Ectodermal cell (in vitro differentiated cells): ENCODE data around the gene OTUB1.

Source experiments
- H3K27ac ChIP-seq: 2 replicates; pipeline ENCODE4 v1.7.0; 2013; ENCODE audit warnings: mild to moderate bottlenecking, low read depth, low read length; ENCODE audit not compliant: insufficient read depth, poor library complexity, severe bottlenecking
- H3K27me3 ChIP-seq: 2 replicates; pipeline ENCODE4 v1.7.0; 2013; ENCODE audit warnings: mild to moderate bottlenecking, low read length; ENCODE audit not compliant: insufficient read depth, control insufficient read depth, poor library complexity, severe bottlenecking
- H3K36me3 ChIP-seq: one replicate; pipeline ENCODE4 v1.7.0; 2013; ENCODE audit warnings: low read length; ENCODE audit not compliant: control insufficient read depth, insufficient read depth
- H3K4me1 ChIP-seq: one replicate; pipeline ENCODE4 v1.7.0; 2013; ENCODE audit warnings: low read length; ENCODE audit not compliant: control insufficient read depth, insufficient read depth
- H3K4me3 ChIP-seq: 2 replicates; pipeline ENCODE4 v1.7.0; 2013; ENCODE audit warnings: low read depth, low read length, control low read depth; ENCODE audit not compliant: insufficient read depth
- H3K9me3 ChIP-seq: 2 replicates; pipeline ENCODE4 v1.7.0; 2013; ENCODE audit warnings: mild to moderate bottlenecking, low read length, moderate library complexity; ENCODE audit not compliant: control insufficient read depth
- WGBS, 2 experiments: methylation state at CpG; one replicate each; pipeline ENCODE4 v1.1.7; 2013; ENCODE audit warnings: missing lambda C conversion rate in 2 of 2; 5-methylcytosine and 5-hydroxymethylcytosine counted together

The OTUB1 gene

GRCh38 chr11:64014356-64014755, 28.1 kb downstream of the OTUB1 start:
- Histone ChIP-seq H3K4me3 (no peak overlapping the region), H3K9me3 (no peaks in the 10 kb centered on the region), H3K4me1 (peaks cover 8% of the 10 kb centered on the region), H3K36me3 (no peaks in the 10 kb centered on the region), H3K27me3 (peaks cover 3% of the 10 kb centered on the region), H3K27ac (no peak overlapping the region)
- WGBS, 2 experiments, result 87 to 90% methylated on average over 11 of the region's 11 CpGs

- H3K4me1 ChIP-seq, result peaks cover 8% of the 10 kb centered on the region
- 88% methylated on average over 20 of the region's 20 CpGs for WGBS, 2 experiments
- no peaks in the 10 kb centered on the region for H3K9me3 ChIP-seq
- no peak overlapping the region for H3K4me3 ChIP-seq
- no peaks in the 10 kb centered on the region for H3K36me3 ChIP-seq
- H3K27me3 ChIP-seq, result no peaks in the 10 kb centered on the region
- H3K27ac ChIP-seq, result no peak overlapping the region
Observed at GRCh38 chr11:64015510-64015909, 29.3 kb downstream of the OTUB1 start.

GRCh38 chr11:64015935-64016845, 30.0 kb downstream of the OTUB1 start:
- Histone ChIP-seq H3K27me3 (no peaks in the 10 kb centered on the region), H3K36me3 (no peaks in the 10 kb centered on the region), H3K9me3 (no peaks in the 10 kb centered on the region), H3K27ac (no peak overlapping the region), H3K4me3 (no peak overlapping the region), H3K4me1 (peaks cover 10% of the 10 kb centered on the region)
- 91% methylated on average over 35 of the region's 35 CpGs for whole genome bisulfite sequencing, 2 experiments

- peaks cover 15% of the 10 kb centered on the region for H3K4me1 ChIP-seq
- WGBS, 2 experiments, result 91 to 93% methylated on average over 7 of the region's 7 CpGs
- H3K9me3 ChIP-seq, result no peaks in the 10 kb centered on the region
- H3K27ac ChIP-seq, result no peak overlapping the region
- no peaks in the 10 kb centered on the region for H3K27me3 ChIP-seq
- no peaks in the 10 kb centered on the region for H3K36me3 ChIP-seq
- no peak overlapping the region for H3K4me3 ChIP-seq
Observed at GRCh38 chr11:64017945-64018224, 31.6 kb downstream of the OTUB1 start.

GRCh38 chr11:64018310-64018709, 32.1 kb downstream of the OTUB1 start:
- Histone ChIP-seq H3K4me3 (no peak overlapping the region), H3K9me3 (no peaks in the 10 kb centered on the region), H3K27ac (no peak overlapping the region), H3K27me3 (no peaks in the 10 kb centered on the region), H3K4me1 (peaks cover 15% of the 10 kb centered on the region), H3K36me3 (no peaks in the 10 kb centered on the region)
- WGBS, 2 experiments, result 91 to 94% methylated on average over 8 of the region's 8 CpGs

- H3K36me3 ChIP-seq, result no peaks in the 10 kb centered on the region
- no peak overlapping the region for H3K27ac ChIP-seq
- H3K4me3 ChIP-seq, result no peak overlapping the region
- H3K4me1 ChIP-seq, result peaks cover 20% of the 10 kb centered on the region
- no peaks in the 10 kb centered on the region for H3K27me3 ChIP-seq
- no peaks in the 10 kb centered on the region for H3K9me3 ChIP-seq
- 89 to 90% methylated on average over 27 of the region's 27 CpGs for WGBS, 2 experiments
Observed at GRCh38 chr11:64019106-64020037, 33.1 kb downstream of the OTUB1 start.

GRCh38 chr11:64020976-64021756, 34.9 kb downstream of the OTUB1 start:
- Histone ChIP-seq H3K4me3 (no peak overlapping the region), H3K27me3 (no peaks in the 10 kb centered on the region), H3K9me3 (no peaks in the 10 kb centered on the region), H3K36me3 (no peaks in the 10 kb centered on the region), H3K4me1 (peaks cover 16% of the 10 kb centered on the region), H3K27ac (no peak overlapping the region)
- 70 to 74% methylated on average over 22 of the region's 22 CpGs for WGBS, 2 experiments

GRCh38 chr11:64021757-64022093, 35.5 kb downstream of the OTUB1 start:
- no peaks in the 10 kb centered on the region for H3K36me3 ChIP-seq
- WGBS, 2 experiments, result 17% methylated on average over 7 to 9 of the region's 10 CpGs
- no peak overlapping the region for H3K4me3 ChIP-seq
- no peaks in the 10 kb centered on the region for H3K9me3 ChIP-seq
- H3K27me3 ChIP-seq, result no peaks in the 10 kb centered on the region
- peaks cover 16% of the 10 kb centered on the region for H3K4me1 ChIP-seq
- H3K27ac ChIP-seq, result no peak overlapping the region

GRCh38 chr11:64022125-64022784, 36.0 kb downstream of the OTUB1 start:
- Histone ChIP-seq H3K4me3 (no peak overlapping the region), H3K27ac (no peak overlapping the region), H3K36me3 (no peaks in the 10 kb centered on the region), H3K27me3 (no peaks in the 10 kb centered on the region), H3K9me3 (no peaks in the 10 kb centered on the region), H3K4me1 (peaks cover 21% of the 10 kb centered on the region)
- 81 to 82% methylated on average over 14 of the region's 14 CpGs for WGBS, 2 experiments
